NCI-H345 (cell line): ENCODE measurements around the gene TVP23A.

ENCODE experiments used
- DNase-seq: peaks from one replicate; lab custom pipeline; 2025; lab: John Stamatoyannopoulos, UW

The TVP23A gene

DNA sequence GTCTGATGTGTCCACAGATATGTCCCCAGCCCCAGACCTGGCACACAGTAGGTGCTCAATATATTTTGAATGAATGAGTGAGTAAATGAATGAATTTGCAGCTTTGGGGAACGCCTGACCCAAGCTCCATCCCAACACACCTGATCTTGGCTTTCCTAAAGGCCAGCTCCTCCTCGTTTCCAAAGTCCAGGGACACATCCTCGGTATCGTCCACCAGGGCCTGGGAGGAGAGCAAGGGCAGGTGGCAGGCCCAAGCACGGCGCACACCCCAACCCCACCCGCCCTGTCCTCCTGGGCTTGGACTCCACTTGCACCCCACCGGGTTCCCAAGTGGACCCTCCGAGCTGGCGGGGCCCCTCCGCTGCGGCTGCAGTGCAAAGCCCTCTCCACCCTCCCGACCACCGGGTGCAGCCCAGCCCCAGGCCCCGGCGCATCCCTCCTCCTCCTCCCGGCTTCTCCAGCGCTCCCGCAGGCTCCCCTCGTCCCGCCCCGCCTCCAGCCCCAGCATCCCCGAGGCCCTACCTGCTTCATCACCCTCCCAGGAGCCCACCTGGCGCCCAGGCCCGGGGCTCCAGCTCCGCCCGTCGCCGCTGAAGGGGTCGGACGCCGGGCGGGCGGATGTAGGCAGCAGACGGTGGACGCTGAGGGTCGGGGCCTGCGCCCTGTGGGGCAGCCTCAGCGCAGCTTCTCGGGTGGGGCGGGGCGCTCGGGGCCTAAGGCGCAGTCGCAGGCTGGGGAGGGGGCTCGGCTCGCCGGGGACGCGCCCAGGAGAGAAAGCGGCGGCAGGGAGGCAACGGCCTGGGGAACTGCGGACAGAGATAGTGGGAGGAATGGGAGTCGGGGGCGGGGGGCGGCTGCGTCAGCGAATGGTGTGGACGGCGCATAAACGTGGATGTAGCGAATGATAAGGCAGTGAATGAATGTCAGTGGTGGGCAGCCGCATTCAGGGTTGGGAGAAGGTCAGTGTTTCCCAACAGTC lies at the start of gene TVP23A:
Gene TVP23A, minus strand, starts transcription at position 832 of the 979 bp plus-strand sequence. Its CDS starts 301 bp downstream, at position 531.
- DNase-seq, result no peak

DNA sequence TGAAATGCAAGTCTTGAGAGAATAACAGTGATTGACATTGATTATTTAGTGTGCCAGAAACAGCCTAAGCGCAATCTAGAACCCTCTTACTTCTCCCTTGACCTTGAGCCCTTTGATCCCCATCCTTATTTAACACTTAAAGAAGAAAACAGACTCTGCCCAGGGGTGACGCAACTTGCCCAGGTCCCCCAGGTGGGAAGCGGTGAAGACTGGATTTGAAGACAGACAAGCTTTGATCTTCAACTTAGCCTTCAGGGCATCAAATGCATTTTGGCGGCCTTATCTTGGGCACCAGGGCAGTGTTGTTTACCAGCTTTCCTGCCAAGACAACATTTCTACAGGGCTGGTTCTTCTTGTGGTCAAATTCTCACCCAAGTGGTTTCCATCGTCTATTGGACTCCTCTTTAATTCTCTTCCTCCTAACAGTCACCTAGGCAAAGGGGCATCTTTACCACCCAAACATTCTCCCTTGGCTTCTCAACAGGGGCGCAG lies 49.6 kb upstream of the TVP23A start:
- no peak for DNase-seq

GRCh38 chr16:10867199-10867598 lies 48.6 kb upstream of the TVP23A start:
- DNase-seq, result no peak

DNA sequence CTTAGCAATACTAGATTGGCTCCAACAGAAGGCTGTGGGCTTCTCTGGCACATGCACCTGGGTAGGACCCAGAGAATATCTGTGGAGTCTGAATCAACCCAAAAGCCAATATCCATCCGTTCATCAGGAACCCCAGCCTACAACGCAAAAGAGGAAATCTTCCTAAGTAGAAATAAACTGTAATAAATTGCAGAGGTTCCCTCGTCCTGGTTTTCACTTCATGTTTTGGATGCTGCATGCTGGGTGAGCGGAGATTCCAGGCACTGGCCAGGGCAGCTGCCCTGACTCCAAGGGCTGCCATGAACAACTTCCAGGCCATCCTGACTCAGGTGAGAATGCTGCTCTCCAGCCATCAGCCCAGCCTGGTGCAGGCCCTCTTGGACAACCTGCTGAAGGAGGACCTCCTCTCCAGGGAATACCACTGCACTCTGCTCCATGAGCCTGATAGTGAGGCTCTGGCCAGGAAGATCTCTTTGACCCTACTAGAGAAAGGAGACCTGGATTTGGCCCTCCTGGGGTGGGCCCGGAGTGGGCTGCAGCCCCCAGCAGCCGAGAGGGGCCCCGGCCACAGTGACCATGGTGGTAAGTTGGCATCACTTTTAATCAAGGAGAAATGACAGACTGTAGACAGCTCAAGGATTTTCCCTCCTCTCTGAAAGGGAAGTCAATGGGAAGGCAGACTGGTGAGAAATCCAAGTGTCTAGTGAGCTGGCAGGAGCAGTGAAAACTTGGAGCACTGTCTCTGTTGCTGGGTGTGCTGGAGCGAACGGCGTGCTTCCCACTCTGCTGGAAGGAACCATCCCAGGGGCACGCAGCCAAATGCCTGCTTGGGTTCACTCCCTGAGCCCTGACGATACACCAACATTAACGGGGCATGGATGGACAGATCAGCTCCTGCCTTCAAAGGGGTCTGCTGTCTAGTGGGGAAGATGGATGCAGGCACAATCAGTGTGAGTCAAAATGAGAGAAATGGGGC lies 47.7 kb upstream of the TVP23A start:
- DNase-seq, result no peak

GRCh38 chr16:10862438-10862837 lies 43.8 kb upstream of the TVP23A start:
- no peak for DNase-seq

GRCh38 chr16:10859658-10860057 lies 41.1 kb upstream of the TVP23A start:
- DNase-seq, result no peak

- DNase-seq, result no peak
Observed at GRCh38 chr16:10859020-10859419, 40.4 kb upstream of the TVP23A start.

DNA sequence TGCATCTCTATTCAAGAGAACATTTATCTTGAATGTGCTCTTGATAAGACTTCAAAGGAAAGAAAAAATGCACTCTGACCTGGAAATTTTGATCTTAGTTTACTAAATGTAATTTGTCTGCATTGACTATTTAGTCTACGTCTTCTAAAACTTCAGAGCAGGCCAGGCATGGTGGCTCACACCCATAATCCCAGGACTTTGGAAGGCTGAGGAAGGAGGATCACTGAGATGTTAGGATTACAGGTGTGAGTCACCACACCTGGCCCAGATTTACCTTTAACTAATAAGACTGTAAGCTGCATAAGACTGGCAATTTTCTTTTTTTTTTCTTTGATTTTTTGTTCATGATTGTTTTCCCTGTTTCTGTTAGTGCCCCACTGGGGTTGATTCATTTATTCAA lies 39.6 kb upstream of the TVP23A start:
- DNase-seq, result no peak

DNA sequence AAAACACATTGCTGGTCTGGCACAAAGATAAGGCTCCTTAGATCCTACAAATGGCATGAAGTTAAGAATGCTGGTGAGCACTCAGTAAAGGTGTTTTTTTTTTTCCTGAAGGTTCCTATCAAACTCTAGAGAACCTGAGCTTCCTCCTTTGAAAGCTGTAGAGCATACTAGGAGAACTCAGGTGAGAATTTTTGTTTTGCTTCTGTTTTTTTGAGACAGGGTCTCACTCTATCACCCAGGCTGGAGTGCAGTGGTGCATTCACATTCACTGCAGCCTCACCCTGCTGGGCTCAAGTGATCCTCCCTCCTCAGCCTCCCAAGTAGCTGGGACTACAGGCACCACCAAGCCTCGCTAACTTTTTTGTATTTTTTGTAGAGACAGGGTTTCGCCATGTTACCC lies 37.4 kb upstream of the TVP23A start:
- DNase-seq, result no peak

DNA sequence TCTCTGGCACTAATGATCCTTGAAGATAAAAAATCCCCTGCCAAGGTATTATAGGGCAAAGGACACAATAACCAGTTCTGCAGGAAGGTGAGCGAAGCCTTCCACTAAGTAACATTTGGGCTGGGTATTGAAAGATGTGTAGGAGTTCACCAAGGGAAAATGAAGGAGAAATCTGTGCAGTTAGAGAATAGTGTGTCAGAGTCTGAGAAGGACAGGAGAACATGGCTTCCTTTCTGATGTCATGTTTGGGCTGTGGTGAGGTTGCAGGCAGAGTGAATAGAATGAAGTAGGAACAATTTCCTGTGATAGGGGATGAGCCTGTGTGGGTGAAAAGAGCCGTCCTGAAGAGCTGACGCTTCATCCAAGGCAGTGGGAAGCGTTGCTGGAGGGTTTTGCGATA lies 34.4 kb upstream of the TVP23A start:
- no peak for DNase-seq

GRCh38 chr16:10852286-10852685 lies 33.7 kb upstream of the TVP23A start:
- DNase-seq, result no peak

GRCh38 chr16:10851512-10851911 lies 32.9 kb upstream of the TVP23A start:
- peak; percentile 1 for DNase-seq

- DNase-seq, result no peak
Observed at GRCh38 chr16:10850478-10850850, 31.9 kb upstream of the TVP23A start.

DNA sequence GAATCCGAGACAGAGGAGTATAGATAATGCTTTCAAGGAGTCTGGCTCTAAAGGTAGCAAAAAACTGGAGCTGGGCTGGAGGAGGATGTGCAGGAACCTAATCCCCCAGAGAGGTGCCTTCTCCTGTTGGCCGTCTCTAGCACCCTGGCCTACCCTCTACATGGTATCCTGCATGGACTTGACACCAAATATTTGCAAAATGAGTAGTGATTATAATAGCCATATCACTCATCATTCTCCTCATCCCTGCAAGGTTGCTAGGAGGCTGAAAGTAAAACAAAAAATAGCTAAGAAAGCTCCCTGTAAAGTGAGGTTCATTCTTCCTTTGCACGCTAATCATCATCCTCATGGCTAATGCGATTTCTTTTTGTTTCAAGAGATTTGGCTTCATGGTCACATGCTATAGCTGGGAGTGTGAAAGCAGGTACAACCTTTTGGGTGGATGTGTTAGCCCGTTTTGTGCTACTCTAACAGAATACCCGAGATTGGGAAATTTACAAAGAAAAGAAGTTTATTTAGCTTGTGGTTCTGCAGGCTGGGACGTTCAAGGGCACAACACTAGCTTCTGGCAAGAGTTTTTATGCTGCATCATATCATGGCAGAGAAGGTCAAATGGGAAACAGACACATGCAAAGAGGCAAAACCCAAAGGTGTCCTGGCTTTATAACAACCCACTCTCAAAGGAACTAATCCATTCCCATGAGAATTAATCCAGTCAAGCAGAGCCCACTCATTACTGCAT lies 31.3 kb upstream of the TVP23A start:
- no peak for DNase-seq

GRCh38 chr16:10847176-10847575 lies 28.6 kb upstream of the TVP23A start:
- DNase-seq, result no peak

DNA sequence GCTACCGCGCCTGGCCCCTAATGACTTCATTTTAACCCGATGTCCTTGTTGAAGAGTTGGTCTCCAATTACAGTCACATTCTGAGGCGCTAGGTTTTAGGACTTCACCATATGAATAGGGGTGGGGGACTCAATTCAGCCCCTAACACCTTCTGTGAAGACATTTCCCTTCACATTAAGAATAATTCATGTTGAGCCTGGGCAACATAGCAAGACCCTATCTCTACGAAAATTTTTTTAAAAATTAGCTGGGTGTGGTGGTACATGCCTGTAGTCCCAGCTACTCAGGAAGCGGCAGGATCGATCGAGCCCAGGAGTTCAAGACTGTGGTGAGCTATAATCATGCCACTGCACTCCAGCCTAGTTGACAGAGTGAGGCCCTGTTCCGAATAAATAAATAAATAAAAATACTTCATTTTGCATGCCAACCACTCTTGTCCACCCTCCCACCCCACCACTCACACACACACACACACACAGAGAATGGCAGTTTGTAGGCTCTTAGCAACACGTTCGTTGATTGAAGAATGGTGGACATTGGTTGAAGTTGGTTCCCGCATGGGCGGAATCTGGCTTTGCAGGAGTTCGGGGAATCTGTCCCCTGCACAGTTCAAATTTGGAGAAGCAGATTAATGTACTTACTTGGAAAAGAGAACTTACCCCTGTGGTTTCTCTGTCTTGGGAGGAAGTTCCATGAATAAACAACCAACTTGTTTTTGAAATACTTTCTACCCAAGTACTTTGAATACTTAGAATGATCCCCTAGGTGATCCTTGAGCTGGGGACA lies 27.8 kb upstream of the TVP23A start:
- DNase-seq, result no peak

GRCh38 chr16:10840703-10841102 lies 22.1 kb upstream of the TVP23A start:
- no peak for DNase-seq

- no peak for DNase-seq
Observed at GRCh38 chr16:10839279-10839666, 20.7 kb upstream of the TVP23A start.

GRCh38 chr16:10838621-10839278 lies 20.2 kb upstream of the TVP23A start:
- DNase-seq, result no peak

DNA sequence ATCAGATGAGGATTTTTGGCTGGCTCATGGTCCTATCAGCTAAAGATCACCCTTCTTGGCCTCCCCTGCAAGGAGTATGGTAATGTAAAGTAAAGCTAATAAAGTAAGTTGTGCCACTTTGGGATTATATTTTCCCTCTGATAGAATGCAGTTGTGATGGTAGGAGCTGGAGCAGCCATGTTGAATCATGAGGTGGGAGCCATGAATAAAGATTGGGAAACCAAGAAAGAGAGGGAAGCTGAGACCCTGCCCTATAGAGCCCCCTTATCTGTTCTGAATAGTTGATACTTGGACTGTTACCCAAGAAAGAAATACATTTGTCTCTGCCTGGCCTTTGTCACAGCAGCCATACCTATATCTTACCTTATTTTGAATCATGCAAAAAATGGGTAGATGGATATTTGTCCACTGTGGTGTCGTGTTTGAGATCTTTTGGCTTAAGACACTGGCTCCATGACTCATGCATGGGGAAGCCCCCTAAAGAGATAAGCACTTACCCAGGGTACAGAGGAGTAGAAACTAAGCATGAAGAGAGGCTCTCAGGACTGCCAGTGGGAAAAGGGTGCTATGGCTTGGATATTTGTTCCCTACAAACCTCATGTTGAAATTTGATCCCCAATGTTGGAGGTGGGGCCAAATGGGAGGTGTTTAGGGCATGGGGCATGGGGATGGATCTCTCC lies 17.7 kb upstream of the TVP23A start:
- no peak for DNase-seq
